A549 (cell line): Measurements from ENCODE around the gene SAMD10. TPM values are rescaled to one million over a fixed set of nuclear protein-coding genes. Genes with fewer than 3 reads are reported as not detected.

Source experiments
- ATAC-seq, 2 experiments: fragments of 200-7000 bp in 1 of 2; fragments of >200 bp in 1 of 2; cut with Nextera tagmentation in 1 of 2; cut with Tn5 transposase in 1 of 2; 3 replicates each; pipeline versions ENCODE4 v1.8.0 to v1.9.1; 2018 to 2020; ENCODE audit warnings: mild to moderate bottlenecking in 1 of 2, moderate library complexity in 1 of 2
- CTCF ChIA-PET: fragments of 300-600 bp; sonication (Branson Sonifier 250); formaldehyde crosslinking; extraction: SDS; loops from one replicate; lab custom pipeline; 2021; ENCODE audit warnings: antibody characterized with exemption, inconsistent platforms; lab: Yijun Ruan, JAX
- POLR2A ChIA-PET: fragments of 350-600 bp; formaldehyde crosslinking; extraction: SDS; loops from one replicate; lab custom pipeline; 2021; ENCODE audit warnings: antibody characterized with exemption, inconsistent platforms; lab: Yijun Ruan, JAX
- DNase-seq, 2 experiments: peaks; one replicate each; pipeline versions ENCODE4 v3.0.0 to v3.0.0-alpha.2; 2011 to 2016; ENCODE audit warnings: low read depth in 1 of 2, low spot score in 1 of 2
- FAIRE-seq: peaks from 2 replicates; lab custom pipeline; 2011; peaks lifted over from hg19 to GRCh38; lab: Jason Lieb, UNC
- H3K27ac ChIP-seq, 2 experiments: fragments of >200 bp; sonication (Bioruptor Twin); formaldehyde crosslinking; 3 replicates each; pipeline ENCODE4 v1.5.1; 2016 to 2017
- H3K4me1 ChIP-seq: fragments of >200 bp; sonication (Bioruptor Twin); formaldehyde crosslinking; 3 replicates; pipeline ENCODE4 v1.6.1; 2016
- H3K4me2 ChIP-seq: fragments of >200 bp; sonication (Bioruptor Twin); formaldehyde crosslinking; 3 replicates; pipeline ENCODE4 v1.6.1; 2016
- H3K4me3 ChIP-seq: fragments of >200 bp; sonication (Bioruptor Twin); formaldehyde crosslinking; 3 replicates; pipeline ENCODE4 v1.5.1; 2016
- H3K9me3 ChIP-seq: fragments of >200 bp; sonication (Bioruptor Twin); formaldehyde crosslinking; 3 replicates; pipeline ENCODE4 v1.6.1; 2016
- CBX8 ChIP-seq: fragments of 200-600 bp; sonication (generic); IDR thresholded peaks from 2 replicates; pipeline ENCODE4 v1.6.1; 2016
- CTCF ChIP-seq: fragments of >200 bp; sonication (Bioruptor Twin); formaldehyde crosslinking; IDR thresholded peaks from 3 replicates; pipeline ENCODE4 v1.5.1; 2016
- EHF ChIP-seq: fragments of 250-450 bp; sonication (Bioruptor Pico); IDR thresholded peaks from 2 replicates; pipeline ENCODE4 v1.5.0; 2020; ENCODE audit warnings: mild to moderate bottlenecking
- EP300 ChIP-seq, 2 experiments: fragments of >200 bp; sonication (Bioruptor Twin); formaldehyde crosslinking; IDR thresholded peaks; 2 replicates in 1 of 2; 3 replicates in 1 of 2; pipeline ENCODE4 v1.6.1; 2016 to 2017
- FOSB ChIP-seq: fragments of 250-450 bp; sonication (Bioruptor Pico); IDR thresholded peaks from 2 replicates; pipeline ENCODE4 v1.5.0; 2020; ENCODE audit warnings: mild to moderate bottlenecking, moderate library complexity
- FOSL2 ChIP-seq, 2 experiments: fragments of 450-650 bp in 1 of 2; fragments of >200 bp in 1 of 2; sonication (Bioruptor Twin) in 1 of 2; formaldehyde crosslinking; IDR thresholded peaks; 2 replicates each; pipeline versions ENCODE4 v1.5.0 to v1.6.1; 2016 to 2020; ENCODE audit warnings: mild to moderate bottlenecking in 1 of 2, moderate library complexity in 1 of 2
- HOXA7 ChIP-seq: fragments of 250-450 bp; sonication (Bioruptor Pico); IDR thresholded peaks from 2 replicates; pipeline ENCODE4 v1.5.0; 2020; ENCODE audit warnings: mild to moderate bottlenecking, moderate library complexity
- HOXB13 ChIP-seq: fragments of 250-450 bp; sonication (Bioruptor Pico); IDR thresholded peaks from 2 replicates; pipeline ENCODE4 v1.5.0; 2020; ENCODE audit warnings: low read depth, mild to moderate bottlenecking, moderate library complexity
- HOXB5 ChIP-seq: fragments of 250-450 bp; sonication (Bioruptor Pico); IDR thresholded peaks from 2 replicates; pipeline ENCODE4 v1.5.0; 2020; ENCODE audit warnings: mild to moderate bottlenecking, moderate library complexity
- JUNB ChIP-seq: fragments of >200 bp; sonication (Bioruptor Twin); formaldehyde crosslinking; IDR thresholded peaks from 2 replicates; pipeline ENCODE4 v1.6.1; 2016
- MAFK ChIP-seq: fragments of 450-650 bp; IDR thresholded peaks from 2 replicates; pipeline ENCODE4 v1.6.1; 2014; ENCODE audit not compliant: partially characterized antibody
- MYC ChIP-seq: IDR thresholded peaks from 2 replicates; pipeline ENCODE4 v1.6.1; 2012; ENCODE audit warnings: mild to moderate bottlenecking, inconsistent platforms, low read length, improper control_type of control experiment, borderline replicate concordance
- NFE2L2 ChIP-seq: fragments of 150-350 bp; conservative IDR thresholded peaks from 2 replicates; pipeline ENCODE4 v1.6.1; 2014; ENCODE audit warnings: low read length
- NR3C1 ChIP-seq: fragments of >200 bp; sonication (Bioruptor Twin); formaldehyde crosslinking; IDR thresholded peaks from 3 replicates; pipeline ENCODE4 v1.6.1; 2017
- POLR2AphosphoS2 ChIP-seq: conservative IDR thresholded peaks from 2 replicates; pipeline ENCODE4 v1.6.1; 2012; ENCODE audit warnings: low read length, improper control_type of control experiment, inconsistent platforms
- RCOR1 ChIP-seq: fragments of 150-350 bp; IDR thresholded peaks from 2 replicates; pipeline ENCODE4 v1.6.1; 2014; ENCODE audit warnings: antibody characterized with exemption, low read length, low read depth
- RFX5 ChIP-seq: fragments of 450-650 bp; IDR thresholded peaks from 2 replicates; pipeline ENCODE4 v1.7.1; 2014; ENCODE audit warnings: antibody characterized with exemption, mild to moderate bottlenecking, moderate library complexity
- RNF2 ChIP-seq: fragments of 200-600 bp; sonication (generic); IDR thresholded peaks from 2 replicates; pipeline ENCODE4 v1.6.1; 2016; ENCODE audit warnings: low read depth, mild to moderate bottlenecking, antibody characterized with exemption, moderate library complexity, borderline replicate concordance
- ZSCAN20 ChIP-seq: fragments of 250-450 bp; sonication (Bioruptor Pico); IDR thresholded peaks from 2 replicates; pipeline ENCODE4 v1.8.0; 2022; ENCODE audit warnings: mild to moderate bottlenecking, moderate library complexity
- WGBS: methylation state at CpG from one replicate; pipeline ENCODE4 v1.1.6; 2017; ENCODE audit errors: missing lambda C conversion rate; 5-methylcytosine and 5-hydroxymethylcytosine counted together
- polyA plus RNA-seq, 4 experiments: library from polyadenylated mRNA; depleted of rRNA in 3 of 4; stranded (reverse); fragments of >200 nt; fragmentation: RNase III in 1 of 4; extraction: RNeasy Plus Mini Kit Qiagen cat#74134 plus additional on column Dnase treatment in 1 of 4; gene quantifications; 2 replicates in 3 of 4; 3 replicates in 1 of 4; pipeline ENCODE4 v1.2.3, GENCODE V29; 2011 to 2017
- TF ChIP-seq, protein P1 (sequence below): fragments of 150-350 bp; IDR thresholded peaks from 2 replicates; pipeline ENCODE4 v1.6.1; 2014; ENCODE audit warnings: low read depth, mild to moderate bottlenecking, low read length
- TF ChIP-seq, protein P2 (sequence below): IDR thresholded peaks from 2 replicates; pipeline ENCODE4 v1.6.1; 2012; ENCODE audit warnings: low read depth, borderline replicate concordance
- TF ChIP-seq, protein P3 (sequence below): fragments of 250-450 bp; sonication (Bioruptor Pico); IDR thresholded peaks from 2 replicates; pipeline ENCODE4 v1.5.0; 2021; ENCODE audit warnings: mild to moderate bottlenecking, moderate library complexity, borderline replicate concordance
- TF ChIP-seq, protein P4 (sequence below): fragments of >200 bp; sonication (Bioruptor Twin); formaldehyde crosslinking; IDR thresholded peaks from 3 replicates; pipeline ENCODE4 v1.6.1; 2016
- TF ChIP-seq, protein P5 (sequence below): IDR thresholded peaks from 2 replicates; pipeline ENCODE4 v1.6.1; 2012

The SAMD10 gene
- polyA plus RNA-seq, 2 of the 4 experiments (the other 2 are of a cell fraction), result not detected

DNA sequence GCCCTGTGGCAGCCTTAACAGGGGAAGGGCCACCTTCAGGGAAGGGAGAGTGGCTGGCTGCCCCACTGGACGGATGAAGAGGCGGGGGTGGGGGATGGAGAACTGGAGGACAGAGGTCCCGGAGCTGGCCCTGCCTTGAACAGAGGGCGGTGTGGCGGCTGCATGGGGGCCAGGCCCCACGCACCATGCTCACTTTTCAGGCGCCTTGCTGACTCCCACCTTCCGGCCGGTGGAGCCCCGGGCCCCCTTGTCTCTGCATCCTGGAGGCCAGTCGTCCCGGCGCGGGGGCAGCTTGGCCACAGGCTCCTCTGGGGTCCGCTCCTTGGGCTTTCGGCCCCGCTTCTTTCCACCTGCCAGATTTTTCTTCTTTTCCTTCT is 19.8 kb downstream of the SAMD10 start:
- CTCF ChIA-PET, result interaction anchor here (2.3 kb wide), 1 partner anchor 14 kb away, joined by 11 read pairs; no protein-coding TSS in a partner anchor
- POLR2A ChIA-PET, result no interaction called here
- Histone ChIP-seq H3K4me3 (no peak overlapping the region), H3K4me2 (no peak overlapping the region), H3K4me1 (peaks cover 14% of the 10 kb centered on the region), H3K27ac (no peak overlapping the region), H3K9me3 (no peaks in the 10 kb centered on the region)
- 95% methylated on average over 14 of the region's 17 CpGs for WGBS
- FAIRE-seq (no peak), ATAC-seq (no peak), DNase-seq (no peak)
- no peak for TF ChIP-seq HOXA7 (CRISPR knock-in tag)
- no peak for TF ChIP-seq NR3C1
- TF ChIP-seq MAFK, result no peak
- TF ChIP-seq POLR2AphosphoS2, result no peak
- TF ChIP-seq RCOR1, result no peak
- no peak for TF ChIP-seq ZSCAN20 (CRISPR knock-in tag)
- TF ChIP-seq, protein P1, sequence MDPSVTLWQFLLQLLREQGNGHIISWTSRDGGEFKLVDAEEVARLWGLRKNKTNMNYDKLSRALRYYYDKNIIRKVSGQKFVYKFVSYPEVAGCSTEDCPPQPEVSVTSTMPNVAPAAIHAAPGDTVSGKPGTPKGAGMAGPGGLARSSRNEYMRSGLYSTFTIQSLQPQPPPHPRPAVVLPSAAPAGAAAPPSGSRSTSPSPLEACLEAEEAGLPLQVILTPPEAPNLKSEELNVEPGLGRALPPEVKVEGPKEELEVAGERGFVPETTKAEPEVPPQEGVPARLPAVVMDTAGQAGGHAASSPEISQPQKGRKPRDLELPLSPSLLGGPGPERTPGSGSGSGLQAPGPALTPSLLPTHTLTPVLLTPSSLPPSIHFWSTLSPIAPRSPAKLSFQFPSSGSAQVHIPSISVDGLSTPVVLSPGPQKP, result no peak
- TF ChIP-seq EP300 (IDR thresholded peaks at IDR 0.05), result no peak
- TF ChIP-seq HOXB13 (CRISPR knock-in tag), result no peak
- TF ChIP-seq, protein P2, sequence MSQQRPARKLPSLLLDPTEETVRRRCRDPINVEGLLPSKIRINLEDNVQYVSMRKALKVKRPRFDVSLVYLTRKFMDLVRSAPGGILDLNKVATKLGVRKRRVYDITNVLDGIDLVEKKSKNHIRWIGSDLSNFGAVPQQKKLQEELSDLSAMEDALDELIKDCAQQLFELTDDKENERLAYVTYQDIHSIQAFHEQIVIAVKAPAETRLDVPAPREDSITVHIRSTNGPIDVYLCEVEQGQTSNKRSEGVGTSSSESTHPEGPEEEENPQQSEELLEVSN, result no peak
- no peak for TF ChIP-seq HOXB5 (CRISPR knock-in tag)
- TF ChIP-seq, protein P3, sequence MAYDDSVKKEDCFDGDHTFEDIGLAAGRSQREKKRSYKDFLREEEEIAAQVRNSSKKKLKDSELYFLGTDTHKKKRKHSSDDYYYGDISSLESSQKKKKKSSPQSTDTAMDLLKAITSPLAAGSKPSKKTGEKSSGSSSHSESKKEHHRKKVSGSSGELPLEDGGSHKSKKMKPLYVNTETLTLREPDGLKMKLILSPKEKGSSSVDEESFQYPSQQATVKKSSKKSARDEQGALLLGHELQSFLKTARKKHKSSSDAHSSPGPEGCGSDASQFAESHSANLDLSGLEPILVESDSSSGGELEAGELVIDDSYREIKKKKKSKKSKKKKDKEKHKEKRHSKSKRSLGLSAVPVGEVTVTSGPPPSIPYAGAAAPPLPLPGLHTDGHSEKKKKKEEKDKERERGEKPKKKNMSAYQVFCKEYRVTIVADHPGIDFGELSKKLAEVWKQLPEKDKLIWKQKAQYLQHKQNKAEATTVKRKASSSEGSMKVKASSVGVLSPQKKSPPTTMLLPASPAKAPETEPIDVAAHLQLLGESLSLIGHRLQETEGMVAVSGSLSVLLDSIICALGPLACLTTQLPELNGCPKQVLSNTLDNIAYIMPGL (CRISPR knock-in tag), result no peak
- TF ChIP-seq, protein P4, sequence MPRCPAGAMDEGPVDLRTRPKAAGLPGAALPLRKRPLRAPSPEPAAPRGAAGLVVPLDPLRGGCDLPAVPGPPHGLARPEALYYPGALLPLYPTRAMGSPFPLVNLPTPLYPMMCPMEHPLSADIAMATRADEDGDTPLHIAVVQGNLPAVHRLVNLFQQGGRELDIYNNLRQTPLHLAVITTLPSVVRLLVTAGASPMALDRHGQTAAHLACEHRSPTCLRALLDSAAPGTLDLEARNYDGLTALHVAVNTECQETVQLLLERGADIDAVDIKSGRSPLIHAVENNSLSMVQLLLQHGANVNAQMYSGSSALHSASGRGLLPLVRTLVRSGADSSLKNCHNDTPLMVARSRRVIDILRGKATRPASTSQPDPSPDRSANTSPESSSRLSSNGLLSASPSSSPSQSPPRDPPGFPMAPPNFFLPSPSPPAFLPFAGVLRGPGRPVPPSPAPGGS, result no peak
- TF ChIP-seq MYC, result no peak
- TF ChIP-seq NFE2L2, result no peak

DNA sequence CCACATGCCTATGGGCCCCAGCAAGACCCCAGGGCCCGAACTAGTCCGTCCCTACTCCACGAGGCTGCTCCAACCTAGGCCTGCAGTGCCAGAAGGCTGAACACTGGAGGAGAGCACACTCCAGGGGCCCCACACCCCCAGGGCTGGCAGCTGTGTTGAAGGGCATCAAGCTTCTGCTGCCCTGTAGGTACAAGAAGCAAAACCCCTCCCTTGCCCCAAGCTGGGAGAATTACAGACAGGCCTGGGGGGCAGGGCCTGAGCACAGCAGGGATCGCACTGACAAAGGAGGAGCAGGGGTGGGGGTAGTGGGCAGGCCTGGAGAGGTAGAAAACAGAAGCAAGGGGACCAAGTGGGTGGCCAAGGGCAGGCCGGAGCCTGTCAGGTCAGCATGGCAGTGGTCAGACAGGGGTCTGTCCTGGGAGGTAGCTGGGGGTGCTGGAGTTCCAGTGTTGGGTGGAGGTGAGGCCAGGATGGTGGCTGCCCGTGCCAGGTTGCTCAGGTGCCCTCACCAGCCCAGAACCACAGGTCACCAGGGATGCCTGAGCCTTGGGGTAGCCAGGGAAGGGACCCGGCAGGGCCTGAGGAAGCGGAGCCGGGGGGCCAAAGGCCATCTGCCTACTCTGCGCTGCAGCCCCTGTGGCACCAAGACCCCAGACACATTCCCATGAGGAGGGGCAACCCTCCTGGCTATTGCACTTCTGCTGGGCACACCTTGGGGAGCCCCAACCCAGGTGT is 20.3 kb downstream of the SAMD10 start:
- FAIRE-seq, result no peak
- H3K9me3 ChIP-seq, result no peaks in the 10 kb centered on the region
- no peak overlapping the region for H3K27ac ChIP-seq
- H3K4me1 ChIP-seq, result peaks cover 19% of the 10 kb centered on the region
- DNase-seq, result no peak
- POLR2A ChIA-PET, result no interaction called here
- CTCF ChIA-PET, result interaction anchor here (0.6 to 2.3 kb wide), 3 partner anchors 15 to 421 kb away, joined by 3 to 11 read pairs (median 6); no protein-coding TSS in a partner anchor
- 89% methylated on average over 10 of the region's 10 CpGs for WGBS
- TF ChIP-seq, protein P3 (CRISPR knock-in tag), result no peak
- TF ChIP-seq RNF2 (no peak), CBX8 (no peak), FOSL2 (IDR thresholded peaks at IDR 0.05) (no peak), FOSL2 (CRISPR knock-in tag; IDR thresholded peaks at IDR 0.05) (no peak), JUNB (no peak), EHF (CRISPR knock-in tag) (no peak), RFX5 (no peak), CTCF (no peak), FOSB (CRISPR knock-in tag) (no peak)
- TF ChIP-seq, protein P5, sequence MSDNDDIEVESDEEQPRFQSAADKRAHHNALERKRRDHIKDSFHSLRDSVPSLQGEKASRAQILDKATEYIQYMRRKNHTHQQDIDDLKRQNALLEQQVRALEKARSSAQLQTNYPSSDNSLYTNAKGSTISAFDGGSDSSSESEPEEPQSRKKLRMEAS, result no peak
- no peak for ATAC-seq
- no peak overlapping the region for H3K4me2 ChIP-seq
- H3K4me3 ChIP-seq, result no peak overlapping the region
